Measurements from ENCODE around the gene MT1B.
A peak's percentile ranks its signal among the peaks of the same experiment; 100 is the strongest.

Gene MT1B

GRCh38 chr16:56681939-56682702, 30.4 kb downstream of the MT1B start, which contains the start of gene MT1X:
TSS of gene MT1X (plus strand) at chr16:56682470. CDS start at chr16:56682541, 71 bp downstream.
- peak within 1 kb of the TSS; percentile 92 for H3K9ac ChIP-seq (ENCODE audit: low read depth, low read length)
- DNase-seq (peak; percentile 91), ATAC-seq (ENCODE audit: insufficient read depth, low read depth) (peak; percentile 99)
- H3K4me3 ChIP-seq (ENCODE audit: low read depth in 1 of 2, low read length in 2 of 2) = peak within 1 kb of the TSS; percentile 90 to 93
- H4K20me1 ChIP-seq (ENCODE audit: insufficient read depth, low read length) = no peaks in the 10 kb centered on the region
- peaks cover 3% of the 10 kb centered on the region for H3K27me3 ChIP-seq (ENCODE audit: insufficient read depth, low read length, poor library complexity)
- no peaks in the 10 kb centered on the region for H3K36me3 ChIP-seq (ENCODE audit: insufficient read depth, low read length)
- H2AFZ ChIP-seq (ENCODE audit: low read depth, low read length) = peak within 1 kb of the TSS; percentile 91
- H3K4me1 ChIP-seq (ENCODE audit: insufficient read depth, low read length) = peaks cover 24% of the 10 kb centered on the region
- TF ChIP-seq EZH2 (IDR thresholded peaks at IDR 0.05; ENCODE audit: borderline replicate concordance, low read depth, low read length, severe bottlenecking) (no peak), CTCF (IDR thresholded peaks at IDR 0.05; ENCODE audit: borderline replicate concordance, extremely low read depth, low read length, poor library complexity, severe bottlenecking) (no peak)
- H3K9me3 ChIP-seq (ENCODE audit: insufficient read depth, low read length, severe bottlenecking) = no peaks in the 10 kb centered on the region
- H3K79me2 ChIP-seq (ENCODE audit: insufficient read depth, low read length) = no peaks in the 10 kb centered on the region
- peak within 1 kb of the TSS; percentile 90 for H3K27ac ChIP-seq (ENCODE audit: low read length)
- peak within 1 kb of the TSS; percentile 99 for H3K4me2 ChIP-seq (ENCODE audit: insufficient read depth, low read length)

DNA sequence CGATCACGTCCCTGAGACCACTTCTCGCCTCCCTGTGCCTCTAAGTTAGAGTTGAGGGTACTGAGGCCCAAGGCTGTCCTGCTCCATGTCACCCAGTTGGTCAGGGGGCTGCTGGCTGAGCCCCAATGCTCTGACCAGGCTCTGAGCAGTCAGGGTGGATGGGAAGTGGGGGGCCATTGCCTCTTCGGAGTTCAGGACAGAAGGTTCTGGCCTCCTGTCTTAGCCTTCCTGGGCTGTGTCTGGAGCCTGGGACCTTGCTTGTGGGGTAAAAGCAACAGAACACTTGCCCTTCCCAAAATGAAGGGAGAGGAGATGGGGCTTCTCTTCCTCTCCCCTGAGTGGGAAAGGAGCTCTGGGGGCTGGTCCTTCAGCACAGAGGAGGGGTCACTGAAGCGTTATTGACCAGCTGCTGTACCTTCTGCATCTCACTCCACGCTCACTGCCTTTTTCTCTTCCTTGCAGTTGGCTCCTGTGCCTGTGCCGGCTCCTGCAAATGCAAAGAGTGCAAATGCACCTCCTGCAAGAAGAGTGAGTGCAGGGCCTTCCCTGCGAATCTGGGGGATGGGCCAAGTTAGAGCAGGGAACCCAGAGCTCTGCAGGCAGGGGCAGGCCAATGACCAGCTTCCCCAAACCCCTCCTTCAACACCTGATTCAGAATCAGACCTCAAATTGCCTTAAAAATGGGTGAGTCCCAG, 31.2 kb downstream of the MT1B start:
- ATAC-seq (ENCODE audit: insufficient read depth, low read depth) = peak; percentile 6; the same call in 2 of the 3 replicates
- H3K27ac ChIP-seq (ENCODE audit: low read length) = peak overlapping the region; percentile 90
- peak overlapping the region; percentile 99 for H3K4me2 ChIP-seq (ENCODE audit: insufficient read depth, low read length)
- peak overlapping the region; percentile 91 for H2AFZ ChIP-seq (ENCODE audit: low read depth, low read length)
- DNase-seq = peak; percentile 16
- peak overlapping the region; percentile 92 for H3K9ac ChIP-seq (ENCODE audit: low read depth, low read length)
- no peaks in the 10 kb centered on the region for H3K36me3 ChIP-seq (ENCODE audit: insufficient read depth, low read length)
- H3K4me3 ChIP-seq (ENCODE audit: low read depth in 1 of 2, low read length in 2 of 2) = peak overlapping the region; percentile 90 to 93
- peaks cover 24% of the 10 kb centered on the region for H3K4me1 ChIP-seq (ENCODE audit: insufficient read depth, low read length)
- H4K20me1 ChIP-seq (ENCODE audit: insufficient read depth, low read length) = no peaks in the 10 kb centered on the region
- no peak for TF ChIP-seq CTCF (IDR thresholded peaks at IDR 0.05; ENCODE audit: borderline replicate concordance, extremely low read depth, low read length, poor library complexity, severe bottlenecking)
- no peak for TF ChIP-seq EZH2 (IDR thresholded peaks at IDR 0.05; ENCODE audit: borderline replicate concordance, low read depth, low read length, severe bottlenecking)
- no peaks in the 10 kb centered on the region for H3K27me3 ChIP-seq (ENCODE audit: insufficient read depth, low read length, poor library complexity)
- no peaks in the 10 kb centered on the region for H3K79me2 ChIP-seq (ENCODE audit: insufficient read depth, low read length)
- no peaks in the 10 kb centered on the region for H3K9me3 ChIP-seq (ENCODE audit: insufficient read depth, low read length, severe bottlenecking)

DNA sequence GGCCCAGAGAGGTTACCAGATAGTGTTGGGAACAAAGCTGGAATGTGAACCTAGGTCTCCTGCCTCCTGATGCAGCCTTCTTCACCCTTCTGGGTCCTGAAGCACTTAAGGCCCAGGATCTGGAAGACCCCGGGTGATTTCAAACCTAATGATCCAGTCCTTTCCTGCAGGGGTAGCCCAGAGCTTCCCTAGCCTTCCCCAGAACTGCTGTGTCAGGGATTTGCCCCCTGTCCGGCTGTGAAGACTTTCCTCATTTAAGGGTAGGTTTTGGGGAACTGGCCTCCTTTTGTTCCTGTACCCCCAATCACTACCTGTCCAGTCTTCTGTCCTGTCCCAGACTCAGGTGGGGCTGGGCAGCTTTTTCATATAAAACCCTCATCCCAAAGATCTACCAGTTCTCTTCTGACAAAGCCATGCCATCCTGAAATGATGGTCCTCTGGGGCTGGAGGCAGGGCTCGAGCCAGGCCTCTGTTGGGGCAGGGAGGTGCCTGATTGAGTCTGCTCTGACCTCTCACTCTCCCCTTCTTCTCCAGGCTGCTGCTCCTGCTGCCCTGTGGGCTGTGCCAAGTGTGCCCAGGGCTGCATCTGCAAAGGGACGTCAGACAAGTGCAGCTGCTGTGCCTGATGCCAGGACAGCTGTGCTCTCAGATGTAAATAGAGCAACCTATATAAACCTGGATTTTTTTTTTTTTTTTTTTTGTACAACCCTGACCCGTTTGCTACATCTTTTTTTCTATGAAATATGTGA, 31.9 kb downstream of the MT1B start:
- Histone ChIP-seq H3K4me1 (ENCODE audit: insufficient read depth, low read length) (peaks cover 24% of the 10 kb centered on the region), H3K4me2 (ENCODE audit: insufficient read depth, low read length) (peak overlapping the region; percentile 99), H3K9me3 (ENCODE audit: insufficient read depth, low read length, severe bottlenecking) (no peaks in the 10 kb centered on the region), H3K79me2 (ENCODE audit: insufficient read depth, low read length) (no peaks in the 10 kb centered on the region), H3K27me3 (ENCODE audit: insufficient read depth, low read length, poor library complexity) (no peaks in the 10 kb centered on the region), H2AFZ (ENCODE audit: low read depth, low read length) (peak overlapping the region; percentile 91; the same call in 1 of the 2 replicates), H3K36me3 (ENCODE audit: insufficient read depth, low read length) (no peaks in the 10 kb centered on the region), H3K9ac (ENCODE audit: low read depth, low read length) (peak overlapping the region; percentile 92), H3K4me3 (ENCODE audit: low read depth in 1 of 2, low read length in 2 of 2) (peak overlapping the region in 1 of 2 experiments; percentile 93; a peak in 2 of 4 replicates), H3K27ac (ENCODE audit: low read length) (no peak overlapping the region), H4K20me1 (ENCODE audit: insufficient read depth, low read length) (no peaks in the 10 kb centered on the region)
- no peak for ATAC-seq (ENCODE audit: insufficient read depth, low read depth)
- no peak for DNase-seq
- no peak for TF ChIP-seq CTCF (IDR thresholded peaks at IDR 0.05; ENCODE audit: borderline replicate concordance, extremely low read depth, low read length, poor library complexity, severe bottlenecking)
- TF ChIP-seq EZH2 (IDR thresholded peaks at IDR 0.05; ENCODE audit: borderline replicate concordance, low read depth, low read length, severe bottlenecking) = no peak
